CD8-positive, alpha-beta memory T cell (primary cell): ENCODE data around the gene UNC5C. TPM values are rescaled to one million over a fixed set of nuclear protein-coding genes. Genes with fewer than 3 reads are reported as not detected.

Experiments used
- CTCF ChIA-PET: fragments of 350-600 bp; sonication (Branson Sonifier 250); formaldehyde crosslinking; loops from one replicate; lab custom pipeline; 2021; ENCODE audit warnings: antibody characterized with exemption; lab: Charles Lee
- POLR2A ChIA-PET: fragments of 350-600 bp; sonication (Branson Sonifier 250); formaldehyde crosslinking; loops from one replicate; lab custom pipeline; 2021; ENCODE audit warnings: antibody characterized with exemption; lab: Charles Lee
- DNase-seq, 5 donors: peaks; one replicate each; pipeline versions ENCODE4 v3.0.0 to v3.0.0-alpha.2; 2020 to 2022; ENCODE audit warnings: mixed read lengths in 1 of 5
- H3K27ac ChIP-seq: one replicate; pipeline ENCODE4 v1.7.0; 2013; ENCODE audit warnings: low read depth, mild to moderate bottlenecking, low read length, moderate library complexity
- H3K27me3 ChIP-seq: 2 replicates; pipeline ENCODE4 v1.7.0; 2013; ENCODE audit warnings: low read length, mild to moderate bottlenecking; ENCODE audit not compliant: insufficient read depth, poor library complexity, severe bottlenecking
- H3K36me3 ChIP-seq: 2 replicates; pipeline ENCODE4 v1.7.0; 2013; ENCODE audit warnings: mild to moderate bottlenecking, low read length, moderate library complexity; ENCODE audit not compliant: insufficient read depth
- H3K4me1 ChIP-seq: 2 replicates; pipeline ENCODE4 v1.7.0; 2013; ENCODE audit warnings: mild to moderate bottlenecking, low read length, moderate library complexity; ENCODE audit not compliant: insufficient read depth
- H3K4me3 ChIP-seq: 2 replicates; pipeline ENCODE4 v1.7.0; 2013; ENCODE audit warnings: mild to moderate bottlenecking, low read length
- H3K9me3 ChIP-seq: 2 replicates; pipeline ENCODE4 v1.7.0; 2013; ENCODE audit warnings: mild to moderate bottlenecking, low read length
- H3K27ac Mint-ChIP-seq, 8 donors: one replicate each; pipeline ENCODE4 v1.8.0; 2020 to 2021; ENCODE audit warnings: mixed read lengths in 8 of 8, mild to moderate bottlenecking in 6 of 8, inconsistent platforms in 3 of 8, moderate library complexity in 3 of 8
- H3K27me3 Mint-ChIP-seq, 2 donors: one replicate each; pipeline ENCODE4 v1.8.0; 2020 to 2021; ENCODE audit warnings: mixed read lengths in 2 of 2, mild to moderate bottlenecking in 1 of 2, moderate library complexity in 1 of 2
- H3K36me3 Mint-ChIP-seq, 3 donors: one replicate each; pipeline ENCODE4 v1.8.0; 2020 to 2021; ENCODE audit warnings: mixed read lengths in 3 of 3, inconsistent platforms in 1 of 3, mild to moderate bottlenecking in 1 of 3
- H3K4me1 Mint-ChIP-seq, 3 donors: one replicate each; pipeline ENCODE4 v1.8.0; 2020 to 2021; ENCODE audit warnings: mixed read lengths in 3 of 3, inconsistent platforms in 1 of 3, mild to moderate bottlenecking in 1 of 3
- H3K4me3 Mint-ChIP-seq, 7 donors: one replicate each; pipeline ENCODE4 v1.8.0; 2020 to 2021; ENCODE audit warnings: mixed read lengths in 7 of 7, mild to moderate bottlenecking in 6 of 7, moderate library complexity in 4 of 7, inconsistent platforms in 2 of 7
- H3K9me3 Mint-ChIP-seq, 5 donors: one replicate each; pipeline ENCODE4 v1.8.0; 2020 to 2022; ENCODE audit warnings: mixed read lengths in 5 of 5, mild to moderate bottlenecking in 3 of 5, moderate library complexity in 2 of 5, inconsistent platforms in 1 of 5
- polyA plus RNA-seq: library from polyadenylated mRNA; unstranded; fragments of 300-500 nt; fragmentation: Illumina TruSeq; gene quantifications from one replicate; pipeline ENCODE4 v1.2.3, GENCODE V29; 2021
- total RNA-seq, 2 experiments: library from RNA; stranded (reverse); gene quantifications; one replicate each; pipeline ENCODE4 v1.2.3, GENCODE V29; 2021

UNC5C gene
- total and polyA plus RNA-seq, 3 experiments from 2014 or later: not detected

DNA sequence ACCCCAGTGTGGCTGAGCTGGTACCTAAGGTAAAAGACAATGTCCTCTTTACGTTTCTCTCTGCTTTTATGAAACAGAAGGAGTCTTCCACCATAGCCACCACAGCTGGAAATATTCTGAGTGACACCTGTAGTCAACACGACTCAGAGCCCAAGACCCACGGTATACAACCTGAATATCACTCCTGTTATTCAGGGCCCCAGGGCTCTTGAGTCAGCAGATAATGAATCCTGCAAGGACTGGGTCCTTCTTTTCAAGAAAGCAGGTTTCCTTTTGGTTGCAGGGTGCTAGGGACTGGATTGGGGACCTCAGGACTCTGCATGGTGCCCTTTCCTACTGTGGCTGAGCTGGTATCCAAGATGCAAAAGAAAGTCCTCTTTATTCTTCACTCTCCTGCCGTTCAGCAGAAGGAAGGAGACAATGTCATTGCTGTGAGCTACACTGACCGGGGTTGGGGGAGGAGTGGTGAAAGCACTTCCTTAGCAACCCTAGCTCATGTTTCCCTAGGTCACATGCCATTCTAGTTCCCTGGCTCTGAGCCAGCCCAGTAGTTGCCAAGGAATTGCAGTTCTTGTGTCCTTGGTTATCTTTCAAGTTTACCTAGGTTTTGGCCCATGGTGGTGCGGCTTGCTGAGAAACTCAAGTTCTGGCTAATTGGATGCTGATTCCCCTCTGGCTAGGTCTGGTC, 23.7 kb upstream of the UNC5C start:
- Histone ChIP-seq H3K36me3 (no peaks in the 10 kb centered on the region), H3K27ac (no peak overlapping the region), H3K9me3 (no peaks in the 10 kb centered on the region), H3K27me3 (no peaks in the 10 kb centered on the region), H3K4me1 (no peaks in the 10 kb centered on the region), H3K4me3 (no peak overlapping the region)
- no peaks in the 10 kb centered on the region for H3K4me1 Mint-ChIP-seq
- ChIA-PET POLR2A (no interaction called here), CTCF (no interaction called here)
- no peaks in the 10 kb centered on the region for H3K36me3 Mint-ChIP-seq
- H3K9me3 Mint-ChIP-seq: peaks cover 10 to 26% (median 12%) of the 10 kb centered on the region in 5 donors
- H3K27me3 Mint-ChIP-seq: peaks cover 0 to 2% of the 10 kb centered on the region in 2 donors
- H3K27ac Mint-ChIP-seq: no peak overlapping the region
- no peak for DNase-seq
- no peak overlapping the region for H3K4me3 Mint-ChIP-seq

DNA sequence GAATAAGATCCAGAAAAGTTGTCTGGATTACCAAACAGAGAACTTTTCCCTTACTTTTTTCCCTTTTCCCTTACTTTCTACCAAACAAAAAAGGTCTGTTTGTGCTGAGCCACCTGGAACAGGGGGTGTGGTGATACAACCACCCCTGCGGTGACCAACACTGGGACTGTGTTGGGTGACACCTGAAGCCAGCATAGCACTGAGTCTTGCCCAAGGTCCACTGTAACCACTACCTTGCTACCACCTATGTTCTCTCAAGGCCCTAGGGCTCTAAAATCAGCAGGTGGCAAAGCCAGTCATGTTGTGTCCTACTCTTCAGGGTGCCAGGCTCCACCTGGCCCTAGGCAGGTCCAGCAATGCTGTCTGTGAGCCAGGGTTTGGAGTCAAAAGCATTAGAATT, 22.8 kb upstream of the UNC5C start:
- H3K4me1 ChIP-seq: no peaks in the 10 kb centered on the region
- no peaks in the 10 kb centered on the region for H3K9me3 ChIP-seq
- Mint-ChIP-seq H3K36me3 (no peaks in the 10 kb centered on the region), H3K4me1 (no peaks in the 10 kb centered on the region), H3K27ac (no peak overlapping the region), H3K9me3 (peaks cover 10 to 26% (median 12%) of the 10 kb centered on the region in 5 donors), H3K4me3 (no peak overlapping the region), H3K27me3 (peaks cover 0 to 2% of the 10 kb centered on the region in 2 donors)
- H3K27ac ChIP-seq: no peak overlapping the region
- no peaks in the 10 kb centered on the region for H3K27me3 ChIP-seq
- CTCF ChIA-PET: no interaction called here
- DNase-seq: no peak
- H3K36me3 ChIP-seq: no peaks in the 10 kb centered on the region
- H3K4me3 ChIP-seq: no peak overlapping the region
- POLR2A ChIA-PET: no interaction called here

DNA sequence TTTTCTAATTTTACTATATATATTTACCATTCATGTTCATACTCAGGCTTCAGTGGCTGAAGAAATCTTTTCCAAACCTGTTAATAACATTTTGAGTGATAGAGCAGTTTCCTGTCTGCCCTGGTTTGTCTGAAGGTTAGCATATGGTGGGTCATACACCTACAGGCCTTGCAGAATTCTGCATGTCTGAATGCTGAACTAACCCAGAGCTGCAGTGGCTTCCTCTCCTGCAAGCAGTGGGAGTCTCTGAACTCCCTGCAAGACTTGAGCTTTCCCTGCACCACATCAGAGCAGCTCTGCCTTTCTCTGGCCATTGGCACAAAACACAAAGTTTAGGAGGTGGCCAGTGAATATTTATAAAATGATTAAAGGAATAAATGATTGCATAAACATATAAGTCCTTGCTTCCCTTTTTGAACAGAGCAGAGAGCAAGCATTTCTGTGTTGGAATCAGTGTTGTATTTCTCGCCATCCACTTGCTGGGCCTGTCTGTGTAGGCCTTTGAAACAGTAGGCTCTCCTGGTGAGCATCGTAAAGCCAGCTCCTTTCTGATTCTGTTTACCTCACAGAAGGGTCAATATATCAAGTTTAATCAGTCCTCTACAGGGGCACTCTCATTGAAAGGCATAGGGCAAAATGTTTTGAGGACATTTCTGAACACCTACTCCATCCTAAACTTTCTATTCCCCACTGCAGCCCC, 15.0 kb upstream of the UNC5C start:
- Mint-ChIP-seq H3K27me3 (no peaks in the 10 kb centered on the region), H3K4me1 (no peaks in the 10 kb centered on the region), H3K4me3 (peak overlapping the region in 1 of 7 donors; percentile 5), H3K36me3 (no peaks in the 10 kb centered on the region), H3K27ac (no peak overlapping the region), H3K9me3 (peaks cover 2 to 24% (median 5%) of the 10 kb centered on the region in 5 donors)
- Histone ChIP-seq H3K27me3 (no peaks in the 10 kb centered on the region), H3K9me3 (no peaks in the 10 kb centered on the region), H3K36me3 (no peaks in the 10 kb centered on the region), H3K4me3 (no peak overlapping the region), H3K4me1 (no peaks in the 10 kb centered on the region), H3K27ac (no peak overlapping the region)
- CTCF ChIA-PET: no interaction called here
- POLR2A ChIA-PET: no interaction called here
- DNase-seq: no peak

DNA sequence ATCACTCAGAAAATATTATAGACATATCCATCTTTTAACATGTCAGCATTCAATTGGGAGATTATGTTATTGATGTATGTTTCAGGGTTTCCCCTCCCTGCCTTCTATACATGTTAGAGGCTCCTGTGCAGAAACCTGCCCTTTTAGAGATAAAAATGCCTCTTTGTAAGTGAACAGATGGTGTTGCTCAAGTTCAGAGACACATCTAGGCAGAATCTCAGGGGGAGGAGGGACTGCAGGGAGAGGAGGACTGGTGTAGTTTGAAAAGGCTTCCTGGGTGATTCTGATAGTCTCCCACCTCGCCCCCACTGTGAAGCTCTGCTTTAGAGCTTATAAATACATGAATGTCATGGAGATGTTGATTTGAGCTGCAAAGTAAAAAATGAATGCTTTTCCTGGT, 12.0 kb upstream of the UNC5C start:
- H3K36me3 Mint-ChIP-seq: no peaks in the 10 kb centered on the region
- no peak for DNase-seq
- no peak overlapping the region for H3K27ac ChIP-seq

DNA sequence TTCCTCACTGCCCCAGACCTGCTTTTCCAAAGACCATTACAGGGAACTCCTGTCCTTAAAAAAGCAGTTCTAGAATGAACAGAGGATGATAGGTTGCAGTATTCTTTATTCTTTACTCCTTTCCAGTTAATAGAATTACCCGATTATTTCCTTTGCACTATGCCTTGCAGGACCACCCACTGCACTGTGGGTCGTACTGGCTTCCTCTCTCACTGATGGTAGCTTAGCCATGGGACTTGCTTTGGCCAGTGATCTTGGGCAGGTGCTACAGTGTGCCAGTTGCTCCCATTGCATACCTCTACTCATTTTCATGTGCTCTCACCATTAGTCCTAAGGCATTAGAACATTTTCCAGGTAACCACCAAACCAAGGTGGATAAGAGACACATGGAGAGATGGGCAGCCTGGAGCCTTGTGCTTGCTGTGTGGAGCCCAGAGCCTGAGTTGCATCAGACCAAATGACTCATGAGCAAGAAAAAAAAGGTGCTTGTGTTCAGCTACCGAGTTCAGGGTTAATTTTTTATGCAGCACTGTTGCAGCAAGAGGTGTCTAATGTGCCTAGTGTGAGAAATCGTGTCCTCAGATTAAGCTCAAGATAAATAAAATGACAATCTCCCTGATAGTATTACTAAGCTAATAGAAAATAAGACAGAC, 7.6 kb upstream of the UNC5C start:
- Mint-ChIP-seq H3K9me3 (peaks cover 0 to 8% (median 3%) of the 10 kb centered on the region in 5 donors), H3K4me3 (no peak overlapping the region), H3K4me1 (no peaks in the 10 kb centered on the region), H3K36me3 (no peaks in the 10 kb centered on the region), H3K27ac (no peak overlapping the region), H3K27me3 (peaks cover 0 to 5% of the 10 kb centered on the region in 2 donors)
- Histone ChIP-seq H3K4me3 (no peak overlapping the region), H3K9me3 (no peaks in the 10 kb centered on the region), H3K27me3 (no peaks in the 10 kb centered on the region), H3K27ac (no peak overlapping the region), H3K36me3 (no peaks in the 10 kb centered on the region), H3K4me1 (no peaks in the 10 kb centered on the region)
- ChIA-PET POLR2A (no interaction called here), CTCF (no interaction called here)
- DNase-seq: no peak

More for the DNA sequence above, 12.0 kb upstream of the UNC5C start:
- Histone ChIP-seq H3K36me3 (no peaks in the 10 kb centered on the region), H3K4me3 (no peak overlapping the region), H3K4me1 (no peaks in the 10 kb centered on the region), H3K9me3 (no peaks in the 10 kb centered on the region), H3K27me3 (no peaks in the 10 kb centered on the region)
- H3K9me3 Mint-ChIP-seq: peaks cover 2 to 15% (median 3%) of the 10 kb centered on the region in 5 donors
- CTCF ChIA-PET: no interaction called here
- no peaks in the 10 kb centered on the region for H3K4me1 Mint-ChIP-seq
- no peaks in the 10 kb centered on the region for H3K27me3 Mint-ChIP-seq
- H3K27ac Mint-ChIP-seq: no peak overlapping the region
- H3K4me3 Mint-ChIP-seq: no peak overlapping the region
- POLR2A ChIA-PET: no interaction called here

DNA sequence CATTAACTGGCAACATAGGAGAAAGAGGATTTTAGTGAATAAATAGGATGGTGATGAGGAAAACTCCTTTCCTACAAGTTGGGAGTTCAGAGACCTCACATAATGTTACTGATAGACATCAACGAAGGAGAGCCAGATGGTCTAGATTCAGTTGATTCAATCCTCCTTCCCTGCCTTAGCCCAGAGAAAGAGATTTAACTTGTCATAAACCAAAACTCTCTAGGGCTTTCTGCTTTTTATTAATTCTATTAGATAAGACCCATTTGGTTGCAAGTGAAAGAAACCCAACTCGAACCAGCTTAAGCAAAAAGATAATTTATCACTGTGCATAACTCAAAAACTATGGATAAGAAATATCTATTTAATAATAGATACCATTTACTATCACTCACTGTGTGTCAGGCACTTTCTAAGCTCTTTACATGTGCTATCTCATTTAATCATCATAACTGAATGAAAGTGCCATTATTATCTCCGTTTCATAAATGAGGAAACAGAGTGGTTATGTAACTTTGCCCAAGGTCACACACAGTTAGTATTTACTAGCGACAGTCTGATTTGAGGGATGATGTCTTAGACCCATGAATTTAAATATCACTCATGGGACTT, 4.3 kb upstream of the UNC5C start:
- POLR2A ChIA-PET: no interaction called here
- Mint-ChIP-seq H3K27ac (no peak overlapping the region), H3K36me3 (no peaks in the 10 kb centered on the region), H3K4me3 (no peak overlapping the region), H3K4me1 (peaks cover 0 to 15% (median 11%) of the 10 kb centered on the region in 3 donors), H3K9me3 (peaks cover 0 to 4% (median 0%) of the 10 kb centered on the region in 5 donors), H3K27me3 (peaks cover 12 to 24% of the 10 kb centered on the region in 2 donors)
- DNase-seq: no peak
- Histone ChIP-seq H3K27me3 (peaks cover 5% of the 10 kb centered on the region), H3K9me3 (no peaks in the 10 kb centered on the region), H3K4me3 (no peak overlapping the region), H3K4me1 (no peaks in the 10 kb centered on the region), H3K27ac (no peak overlapping the region), H3K36me3 (no peaks in the 10 kb centered on the region)
- CTCF ChIA-PET: no interaction called here

DNA sequence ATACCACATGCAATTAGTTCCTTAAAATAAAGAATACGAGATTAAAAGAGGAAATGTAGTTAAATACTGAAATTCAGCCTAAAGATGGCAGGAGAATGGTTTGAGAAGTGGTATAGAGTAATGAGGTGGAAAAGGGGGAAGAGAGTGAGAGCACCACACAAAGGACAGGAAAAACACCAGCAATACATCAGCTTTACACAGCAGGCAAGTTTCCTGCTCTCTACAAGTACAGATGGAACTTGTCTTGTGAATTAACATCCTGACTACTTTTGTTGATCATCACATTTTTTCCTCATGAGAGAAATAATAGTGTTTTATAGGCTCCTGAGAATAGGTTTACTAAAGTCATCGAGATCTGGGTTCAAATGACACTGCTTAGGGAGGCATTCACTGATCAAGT, 2.9 kb upstream of the UNC5C start:
- Mint-ChIP-seq H3K27me3 (peaks cover 15 to 34% of the 10 kb centered on the region in 2 donors), H3K27ac (peak overlapping the region in 1 of 8 donors; percentile 12)

More for the DNA sequence above, 2.9 kb upstream of the UNC5C start:
- no peak overlapping the region for H3K27ac ChIP-seq
- POLR2A ChIA-PET: no interaction called here
- peaks cover 5% of the 10 kb centered on the region for H3K27me3 ChIP-seq
- DNase-seq: no peak
- Mint-ChIP-seq H3K4me3 (no peak overlapping the region), H3K9me3 (peaks cover 0 to 10% (median 0%) of the 10 kb centered on the region in 5 donors), H3K36me3 (no peaks in the 10 kb centered on the region), H3K4me1 (peaks cover 0 to 15% (median 11%) of the 10 kb centered on the region in 3 donors)
- no peak overlapping the region for H3K4me3 ChIP-seq
- no peaks in the 10 kb centered on the region for H3K4me1 ChIP-seq
- no peaks in the 10 kb centered on the region for H3K9me3 ChIP-seq
- H3K36me3 ChIP-seq: no peaks in the 10 kb centered on the region
- CTCF ChIA-PET: no interaction called here
